ENCODE results near the gene CEP41. TPM values are rescaled to one million over a fixed set of nuclear protein-coding genes. Genes with fewer than 3 reads are reported as not detected.

The CEP41 gene
- total and polyA plus RNA-seq, 4 donors = 2.3 to 3.5 (median 2.8) TPM

- H3K27ac ChIP-seq (ENCODE audit: low read depth in 1 of 2, low read length in 2 of 2) = no peak overlapping the region
- H3K4me1 ChIP-seq (ENCODE audit: control insufficient read depth in 4 of 4, insufficient read depth in 4 of 4, low read length in 3 of 4) = no peaks in the 10 kb centered on the region
- no peaks in the 10 kb centered on the region for H3K27me3 ChIP-seq (ENCODE audit: control insufficient read depth in 4 of 4, insufficient read depth in 4 of 4, low read length in 3 of 4)
- peaks cover 0 to 7% (median 1%) of the 10 kb centered on the region in 4 donors for H3K9me3 ChIP-seq (ENCODE audit: control insufficient read depth in 4 of 4, low read length in 3 of 4)
- no peak overlapping the region for H3K9ac ChIP-seq (ENCODE audit: low read depth in 1 of 2, low read length in 2 of 2)
- DNase-seq (ENCODE audit: low spot score) = no peak
- no peak overlapping the region for H3K4me3 ChIP-seq (ENCODE audit: low read depth in 1 of 3, low read length in 3 of 3)
- no peaks in the 10 kb centered on the region for H3K36me3 ChIP-seq (ENCODE audit: control insufficient read depth in 4 of 4, insufficient read depth in 3 of 4, low read depth in 1 of 4, low read length in 3 of 4)
- WGBS = 85% methylated on average over 4 of the region's 4 CpGs
- TF ChIP-seq RXRA (IDR thresholded peaks at IDR 0.05) (no peak), YY1 (IDR thresholded peaks at IDR 0.05) (no peak), GABPA (IDR thresholded peaks at IDR 0.05 in 1 of 2, conservative IDR thresholded peaks at IDR 0.05 in 1 of 2) (no peak), RAD21 (IDR thresholded peaks at IDR 0.05) (no peak), ZBTB33 (IDR thresholded peaks at IDR 0.05) (no peak), HNF4G (IDR thresholded peaks at IDR 0.05) (no peak), NR2F2 (IDR thresholded peaks at IDR 0.05) (no peak), EGR1 (IDR thresholded peaks at IDR 0.05; ENCODE audit: low read depth in 2 of 2) (no peak)
Measured at GRCh38 chr7:130473876-130474275, 33.1 kb upstream of the CEP41 start.

GRCh38 chr7:130473289-130473688 lies 32.5 kb upstream of the CEP41 start:
- H3K4me1 ChIP-seq (ENCODE audit: control insufficient read depth in 4 of 4, insufficient read depth in 4 of 4, low read length in 3 of 4) = no peaks in the 10 kb centered on the region
- no peak overlapping the region for H3K27ac ChIP-seq (ENCODE audit: low read depth in 1 of 2, low read length in 2 of 2)
- H3K9me3 ChIP-seq (ENCODE audit: control insufficient read depth in 4 of 4, low read length in 3 of 4) = peaks cover 0 to 4% (median 1%) of the 10 kb centered on the region in 4 donors
- no peak for TF ChIP-seq TAF1 (conservative IDR thresholded peaks at IDR 0.05)
- TF ChIP-seq ZBTB33 (IDR thresholded peaks at IDR 0.05) = no peak
- TF ChIP-seq HNF4A (conservative IDR thresholded peaks at IDR 0.05) = no peak
- no peak for TF ChIP-seq RAD21 (IDR thresholded peaks at IDR 0.05)
- no peak for TF ChIP-seq SP1 (IDR thresholded peaks at IDR 0.05)
- no peak for TF ChIP-seq GABPA (IDR thresholded peaks at IDR 0.05 in 1 of 2, conservative IDR thresholded peaks at IDR 0.05 in 1 of 2)
- TF ChIP-seq REST (IDR thresholded peaks at IDR 0.05) = no peak
- no peak for TF ChIP-seq MAX (IDR thresholded peaks at IDR 0.05)
- no peak for TF ChIP-seq FOXA2 (IDR thresholded peaks at IDR 0.05)
- TF ChIP-seq CTCF (IDR thresholded peaks at IDR 0.05; ENCODE audit: low read depth, low read length, missing input control) = no peak
- no peak for TF ChIP-seq YY1 (IDR thresholded peaks at IDR 0.05)
- TF ChIP-seq NR2F2 (IDR thresholded peaks at IDR 0.05) = no peak
- no peak for TF ChIP-seq ATF3 (IDR thresholded peaks at IDR 0.05)
- TF ChIP-seq JUND (IDR thresholded peaks at IDR 0.05) = no peak
- TF ChIP-seq HNF4G (IDR thresholded peaks at IDR 0.05) = no peak
- TF ChIP-seq EGR1 (IDR thresholded peaks at IDR 0.05; ENCODE audit: low read depth in 2 of 2) = no peak
- H3K36me3 ChIP-seq (ENCODE audit: control insufficient read depth in 4 of 4, insufficient read depth in 3 of 4, low read depth in 1 of 4, low read length in 3 of 4) = no peaks in the 10 kb centered on the region
- no peak overlapping the region for H3K9ac ChIP-seq (ENCODE audit: low read depth in 1 of 2, low read length in 2 of 2)
- H3K4me3 ChIP-seq (ENCODE audit: low read depth in 1 of 3, low read length in 3 of 3) = no peak overlapping the region
- H3K27me3 ChIP-seq (ENCODE audit: control insufficient read depth in 4 of 4, insufficient read depth in 4 of 4, low read length in 3 of 4) = no peaks in the 10 kb centered on the region
- DNase-seq (ENCODE audit: low spot score) = no peak
